NCI-H446 (cell line): ENCODE data around the gene GRWD1.
"Not testable (repeated sequence)": the region's sequence is repeated elsewhere in the genome, so short reads cannot be mapped to it uniquely, and the experiment has no call there.

Experiments
- DNase-seq, 2 experiments: peaks; one replicate each; lab custom pipeline; 2025; lab: John Stamatoyannopoulos, UW

GRWD1 gene

GRCh38 chr19:48480183-48480557 lies 34.4 kb downstream of the GRWD1 start:
- no peak for DNase-seq

DNA sequence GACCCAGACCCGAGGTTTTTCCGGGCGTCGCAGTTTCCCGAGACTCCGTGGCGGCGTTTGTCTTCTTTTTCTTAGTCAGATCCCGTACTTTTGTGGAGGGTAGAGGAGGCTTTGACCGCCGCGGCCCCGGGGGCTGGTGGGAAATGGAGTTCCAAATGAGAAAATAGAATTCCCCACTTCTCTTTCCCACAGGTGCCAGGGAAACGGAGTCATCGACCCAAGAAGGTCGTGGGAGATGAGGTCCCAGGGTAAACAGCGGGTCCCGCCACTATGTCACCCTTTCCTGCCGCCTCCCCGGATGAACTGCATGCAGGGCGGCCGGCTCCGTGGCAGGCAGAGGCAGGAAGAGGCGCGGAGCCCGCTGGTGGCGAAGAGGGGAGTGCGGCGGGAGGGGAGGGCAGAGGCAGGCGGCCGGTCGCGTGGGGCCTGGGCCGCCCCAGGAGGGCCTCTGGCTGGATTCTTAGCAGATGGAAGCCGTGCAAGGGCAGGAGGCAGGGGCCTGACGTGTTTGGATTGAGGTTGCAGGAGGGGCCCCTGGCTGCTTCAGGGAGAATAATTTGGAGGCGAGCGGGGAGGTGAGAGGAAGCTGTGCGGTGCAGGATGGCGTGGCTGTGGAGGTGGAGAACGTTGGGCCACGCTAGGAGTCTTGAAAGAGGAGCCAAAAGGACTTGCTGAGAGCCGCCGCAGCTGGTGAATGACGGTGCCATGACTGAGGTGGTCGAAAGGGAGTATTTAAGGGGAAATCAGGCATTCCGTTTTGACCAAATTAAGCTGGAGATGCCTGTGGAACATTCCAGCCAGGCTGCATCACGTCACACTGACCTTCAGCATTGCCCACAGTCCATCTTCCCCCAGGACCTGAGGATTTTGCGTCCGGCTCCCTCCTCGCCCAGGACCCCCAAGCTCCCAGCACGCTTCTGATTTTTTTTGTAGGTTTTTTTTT lies 35.0 kb downstream of the GRWD1 start:
- DNase-seq = no peak

DNA sequence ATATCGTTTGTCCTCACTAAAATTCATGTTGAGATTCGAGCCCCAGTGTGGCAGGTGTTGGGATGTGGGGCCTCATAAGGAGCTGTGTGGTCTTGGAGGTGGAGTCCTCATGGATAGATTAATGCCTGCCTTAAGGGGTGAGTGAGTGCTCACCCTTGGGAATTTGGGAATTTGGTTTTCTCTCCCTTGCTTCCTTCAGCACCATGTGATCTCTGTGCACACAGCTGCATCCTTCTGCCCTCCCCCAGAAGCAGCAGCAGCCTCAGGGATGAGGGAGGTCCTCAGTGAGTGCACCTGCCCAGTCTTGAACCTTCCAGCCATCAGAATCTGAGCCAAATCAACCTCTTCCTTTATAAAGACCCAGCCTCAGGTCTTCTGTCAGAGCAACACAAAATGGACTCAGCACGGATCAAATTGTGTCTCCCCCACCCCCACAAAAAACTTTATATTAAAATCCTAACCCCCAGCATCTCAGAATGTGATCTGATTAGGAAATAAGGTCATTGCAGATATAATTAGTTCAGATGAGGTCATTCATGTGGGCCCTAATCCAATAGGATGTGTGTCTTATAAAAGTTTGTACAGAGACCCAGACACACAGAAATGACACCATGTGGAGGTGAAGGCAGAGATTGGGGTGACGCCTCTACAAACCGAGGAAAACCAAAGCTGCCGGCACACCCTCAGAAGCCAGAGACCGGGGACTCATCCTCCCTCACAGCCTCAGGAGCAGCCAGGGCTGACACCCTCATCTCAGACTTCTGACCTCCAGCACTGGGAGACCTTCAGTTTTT lies 36.3 kb downstream of the GRWD1 start:
- no peak for DNase-seq

GRCh38 chr19:48483301-48483700 lies 37.5 kb downstream of the GRWD1 start:
- no peak for DNase-seq

DNA sequence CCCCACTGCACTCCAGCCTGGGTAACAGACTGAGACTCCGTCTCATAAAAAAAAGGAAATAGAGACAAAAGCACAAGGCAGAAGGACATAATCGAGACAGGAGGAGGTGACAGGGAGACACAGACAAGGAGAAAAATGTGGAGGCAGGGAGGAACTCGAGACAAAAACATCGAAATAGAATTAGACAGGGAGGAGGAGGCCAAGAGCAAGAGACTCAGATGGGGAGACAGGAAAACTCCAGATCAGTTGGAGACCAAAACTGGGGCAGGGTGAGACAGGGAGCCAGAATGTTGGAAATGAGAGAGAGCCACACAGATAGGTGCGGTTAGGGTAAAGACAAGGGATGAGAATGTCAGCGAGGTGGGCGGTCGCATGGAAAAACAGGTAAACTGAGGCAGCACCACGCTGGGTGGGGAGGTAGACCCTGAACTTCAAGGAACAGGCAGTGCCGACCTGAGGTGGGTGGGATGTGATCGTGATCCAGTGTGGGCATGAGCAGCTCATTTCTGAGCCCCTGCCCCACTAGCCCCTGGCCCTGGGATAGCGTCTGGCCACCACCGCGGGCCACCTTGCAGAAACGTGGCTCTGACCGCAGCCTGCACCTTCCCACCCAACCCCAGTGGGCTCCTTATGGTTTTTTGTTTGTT lies 38.6 kb downstream of the GRWD1 start:
- DNase-seq = no peak

DNA sequence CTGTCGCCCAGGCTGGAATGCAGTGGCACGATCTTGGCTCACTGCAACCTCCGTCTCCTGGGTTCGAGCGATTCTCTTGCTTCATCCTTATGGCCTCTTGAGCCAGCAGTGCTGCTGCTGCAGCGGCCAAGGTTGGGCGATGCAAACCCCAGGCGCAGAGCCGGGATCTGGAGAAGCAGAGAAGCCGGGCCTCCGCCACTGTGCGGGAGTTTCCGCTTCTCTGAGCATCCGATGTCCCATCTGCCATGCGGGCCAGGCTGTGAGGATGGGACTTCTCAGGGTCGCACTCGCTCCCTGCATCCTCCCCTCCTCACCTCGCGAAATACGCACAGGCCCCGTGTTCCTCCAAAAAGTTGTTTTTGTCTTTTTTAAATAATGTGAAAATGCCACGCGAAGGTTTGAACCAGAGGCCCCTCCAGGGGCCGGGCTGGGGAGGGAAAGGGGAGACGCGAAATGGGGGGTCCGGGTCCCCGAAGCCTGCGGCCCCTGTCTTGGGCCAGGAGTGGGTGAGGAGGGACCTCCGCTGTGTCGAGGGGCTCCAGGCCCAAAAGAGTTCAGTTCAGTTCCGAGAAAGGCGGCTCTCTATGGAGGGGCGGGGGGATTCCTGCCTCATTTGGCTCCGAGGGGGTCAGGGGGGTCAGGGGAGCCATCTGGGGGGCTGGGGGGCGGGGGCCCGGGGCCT lies 39.3 kb downstream of the GRWD1 start:
- DNase-seq = peak in 1 of 2 experiments; percentile 28

DNA sequence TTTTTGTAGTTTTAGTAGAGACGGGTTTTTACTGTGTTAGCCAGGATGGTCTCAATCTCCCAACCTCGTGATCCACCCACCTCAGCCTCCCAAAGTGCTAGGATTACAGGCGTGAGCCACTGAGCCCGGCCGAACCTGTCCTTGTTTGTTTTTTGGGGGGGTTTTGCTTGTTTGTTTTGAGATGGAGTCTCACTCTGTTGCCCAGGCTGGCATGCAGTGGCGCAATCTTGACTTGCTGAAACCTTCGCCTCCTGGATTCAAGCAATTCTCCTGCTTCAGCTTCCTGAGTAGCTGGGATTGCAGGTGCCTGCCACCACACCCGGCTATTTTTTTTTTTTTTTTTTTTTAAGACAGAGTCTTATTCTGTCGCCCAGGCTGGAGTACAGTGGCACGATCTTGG lies 40.9 kb downstream of the GRWD1 start:
- not testable (repeated sequence) for DNase-seq

DNA sequence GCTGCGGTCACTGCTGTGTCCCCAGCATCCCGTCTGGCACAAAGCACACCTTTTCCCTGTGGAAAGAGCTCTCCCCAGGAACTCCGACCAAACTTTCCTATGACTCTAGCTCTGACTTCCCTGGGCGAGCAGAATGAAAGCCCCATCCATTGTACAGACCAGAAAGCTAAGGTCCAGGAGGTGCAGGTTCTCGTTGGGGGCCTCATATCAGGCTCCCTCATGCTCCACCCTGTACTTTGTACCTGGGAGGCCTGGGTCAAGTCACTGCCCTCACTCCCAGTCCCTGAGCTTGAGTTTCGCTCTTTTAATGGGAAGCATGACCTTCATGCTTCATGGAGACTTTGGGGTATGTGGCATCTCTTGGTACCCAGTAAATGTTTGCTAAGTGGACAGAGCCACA lies 41.8 kb downstream of the GRWD1 start:
- DNase-seq = no peak

DNA sequence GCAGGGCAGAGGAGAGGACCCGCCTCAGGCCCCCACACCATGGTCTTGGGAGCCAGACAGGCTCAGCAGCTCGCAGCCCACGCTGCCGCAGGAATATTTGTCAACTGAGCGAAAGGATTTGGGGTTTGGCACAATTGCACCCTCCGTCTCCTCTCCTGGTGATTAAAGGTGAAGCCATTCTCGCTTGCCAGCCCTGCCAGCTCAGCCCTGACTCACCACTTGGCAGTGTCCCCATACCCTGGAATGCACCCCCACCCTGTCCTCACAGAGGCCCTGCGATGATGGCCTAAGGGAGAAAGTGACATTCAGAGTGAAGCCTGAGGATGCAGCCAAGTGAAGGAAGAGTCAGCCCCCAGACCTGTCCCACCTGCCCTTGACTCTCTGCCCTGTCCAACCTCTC lies 42.2 kb downstream of the GRWD1 start:
- peak; percentile 45 to 74 for DNase-seq

DNA sequence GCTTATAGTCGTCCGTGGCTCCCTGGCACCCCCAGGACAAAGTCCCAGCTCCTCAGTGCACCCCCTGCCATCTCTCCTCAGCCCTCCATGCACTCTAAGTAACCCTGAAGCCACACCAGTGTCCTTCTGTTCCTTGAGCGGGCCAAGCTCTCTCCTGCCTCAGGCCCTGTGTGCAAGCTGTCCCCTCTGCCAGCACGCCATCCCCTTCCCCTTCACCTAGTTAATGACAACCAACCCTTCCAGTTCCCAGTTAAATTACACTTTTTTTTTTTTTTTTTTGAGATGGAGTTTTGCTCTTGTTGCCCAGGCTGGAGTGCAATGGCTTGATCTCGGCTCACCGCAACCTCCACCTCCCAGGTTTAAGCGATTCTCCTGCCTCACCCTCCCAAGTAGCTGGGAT lies 42.7 kb downstream of the GRWD1 start:
- not testable (repeated sequence) for DNase-seq

- DNase-seq = peak; percentile 35 to 83
Observed at GRCh38 chr19:48489608-48490216, 43.9 kb downstream of the GRWD1 start.

GRCh38 chr19:48490981-48491792 lies 45.4 kb downstream of the GRWD1 start:
- no peak for DNase-seq

GRCh38 chr19:48491793-48492123 lies 46.0 kb downstream of the GRWD1 start:
- DNase-seq = no peak

GRCh38 chr19:48492925-48493717 lies 47.3 kb downstream of the GRWD1 start:
- DNase-seq = peak; percentile 95 to 98

GRCh38 chr19:48493718-48494401 lies 48.1 kb downstream of the GRWD1 start:
- no peak for DNase-seq

- DNase-seq = no peak
Observed at GRCh38 chr19:48495396-48495795, 49.6 kb downstream of the GRWD1 start.

GRCh38 chr19:48496959-48497727 lies 51.4 kb downstream of the GRWD1 start:
- no peak for DNase-seq
